ENCODE data around the gene ZNF813.

ZNF813 gene

DNA sequence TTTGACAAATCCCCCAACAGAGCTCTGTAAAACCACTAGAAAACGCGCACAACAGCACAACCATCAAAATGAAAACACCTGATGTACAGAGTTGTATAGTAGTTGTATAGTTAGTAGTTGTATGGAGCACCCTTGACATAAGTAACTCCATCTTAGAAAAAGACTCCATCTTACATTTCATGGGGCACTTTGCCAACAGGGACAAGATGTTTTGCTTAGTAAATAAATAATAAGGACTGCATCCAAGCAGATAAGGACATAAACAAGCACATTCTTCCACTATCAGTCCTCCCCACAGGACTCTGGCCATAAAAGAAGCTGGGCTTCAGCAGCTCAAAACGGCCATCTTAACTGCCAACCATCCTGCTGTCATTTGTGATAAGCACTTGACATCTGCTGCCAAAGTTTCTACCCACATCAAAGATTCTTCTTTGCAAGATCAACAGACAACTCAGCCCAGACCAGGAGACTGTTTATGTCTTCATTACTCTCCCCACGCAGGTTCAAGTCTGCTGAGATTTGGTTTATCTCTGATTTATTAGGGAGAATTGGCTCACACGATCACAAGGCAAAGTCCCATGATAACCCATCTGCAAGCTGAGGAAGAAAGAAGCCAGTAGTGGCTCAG is 49.7 kb downstream of the ZNF813 start:
- Histone ChIP-seq H3K9me3 (ENCODE audit: insufficient read depth, low read length) (peaks cover 13% of the 10 kb centered on the region), H3K4me3 (ENCODE audit: low read length) (no peak overlapping the region), H3K79me2 (ENCODE audit: low read length) (peaks cover 10% of the 10 kb centered on the region; the same call in 1 of the 2 replicates), H3K27me3 (ENCODE audit: low read depth, low read length) (no peaks in the 10 kb centered on the region), H3K9ac (ENCODE audit: low read length) (no peak overlapping the region), H3K36me3 (replicated peaks; ENCODE audit: low read depth, low read length) (no peaks in the 10 kb centered on the region), H3K27ac (ENCODE audit: low read length) (no peak overlapping the region), H3K4me1 (ENCODE audit: low read length) (0 out of 2 replicates have a peak, but pooled peaks cover 3% of the 10 kb centered on the region), H4K20me1 (ENCODE audit: insufficient read depth, low read length) (no peaks in the 10 kb centered on the region), H2AFZ (ENCODE audit: low read depth, low read length) (no peak overlapping the region), H3K4me2 (ENCODE audit: low read length) (no peak overlapping the region)
- TF ChIP-seq EZH2phosphoT487 (IDR thresholded peaks at IDR 0.05; ENCODE audit: low read depth) (no peak), CTCF (IDR thresholded peaks at IDR 0.05; ENCODE audit: low read depth, low read length) (no peak)

DNA sequence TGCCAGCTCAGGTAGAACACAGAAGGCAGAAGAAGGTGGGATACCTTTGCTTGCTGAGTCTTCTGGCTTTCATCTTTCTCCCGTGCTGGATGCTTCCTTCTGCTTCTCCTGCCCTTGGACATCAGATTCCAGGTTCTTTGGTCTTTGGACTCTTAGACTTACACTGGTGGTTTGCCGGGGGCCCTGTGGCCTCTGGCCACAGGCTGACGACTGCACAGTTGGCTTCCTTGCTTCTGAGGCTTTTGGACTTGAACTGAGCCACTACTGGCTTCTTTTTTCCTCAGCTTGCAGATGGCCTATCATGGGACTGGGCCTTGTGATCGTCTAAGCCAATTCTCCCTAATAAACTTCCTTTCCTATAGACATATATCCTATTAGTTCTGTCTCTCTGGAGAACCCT is 50.6 kb downstream of the ZNF813 start:
- Histone ChIP-seq H3K79me2 (ENCODE audit: low read length) (peaks cover 10% of the 10 kb centered on the region; the same call in 1 of the 2 replicates), H3K4me3 (ENCODE audit: low read length) (no peak overlapping the region), H3K9ac (ENCODE audit: low read length) (no peak overlapping the region), H4K20me1 (ENCODE audit: insufficient read depth, low read length) (no peaks in the 10 kb centered on the region), H3K27me3 (ENCODE audit: low read depth, low read length) (no peaks in the 10 kb centered on the region), H2AFZ (ENCODE audit: low read depth, low read length) (no peak overlapping the region), H3K4me2 (ENCODE audit: low read length) (no peak overlapping the region), H3K36me3 (replicated peaks; ENCODE audit: low read depth, low read length) (no peaks in the 10 kb centered on the region), H3K27ac (ENCODE audit: low read length) (no peak overlapping the region), H3K4me1 (ENCODE audit: low read length) (0 out of 2 replicates have a peak, but pooled peaks cover 3% of the 10 kb centered on the region), H3K9me3 (ENCODE audit: insufficient read depth, low read length) (peaks cover 13% of the 10 kb centered on the region)
- no peak for TF ChIP-seq CTCF (IDR thresholded peaks at IDR 0.05; ENCODE audit: low read depth, low read length)
- TF ChIP-seq EZH2phosphoT487 (IDR thresholded peaks at IDR 0.05; ENCODE audit: low read depth): no peak

DNA sequence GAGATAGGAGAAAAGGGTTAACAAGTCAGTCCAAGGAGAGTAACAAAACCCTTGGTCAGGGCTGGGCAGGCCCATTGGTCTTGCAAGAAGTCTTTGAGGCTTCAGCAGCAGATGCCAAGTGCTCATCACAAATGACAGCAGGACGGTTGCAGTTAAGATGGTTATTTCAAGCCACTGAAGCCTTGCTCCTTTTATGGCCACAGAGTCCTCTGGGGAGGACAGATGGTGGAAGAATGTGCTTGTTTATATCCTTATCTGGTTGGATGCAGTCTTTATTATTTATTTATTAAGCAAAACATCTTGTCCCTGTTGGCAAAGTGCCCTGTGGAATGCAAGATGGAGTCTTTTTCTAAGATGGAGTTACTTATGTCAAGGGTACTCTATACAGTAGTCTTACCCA is 51.2 kb downstream of the ZNF813 start:
- H3K9ac ChIP-seq (ENCODE audit: low read length): no peak overlapping the region
- no peak overlapping the region for H3K4me3 ChIP-seq (ENCODE audit: low read length)
- no peaks in the 10 kb centered on the region for H3K27me3 ChIP-seq (ENCODE audit: low read depth, low read length)
- no peak overlapping the region for H3K4me2 ChIP-seq (ENCODE audit: low read length)
- H3K79me2 ChIP-seq (ENCODE audit: low read length): peaks cover 10% of the 10 kb centered on the region; the same call in 1 of the 2 replicates
- H3K9me3 ChIP-seq (ENCODE audit: insufficient read depth, low read length): peaks cover 13% of the 10 kb centered on the region
- H3K27ac ChIP-seq (ENCODE audit: low read length): no peak overlapping the region
- no peaks in the 10 kb centered on the region for H3K36me3 ChIP-seq (replicated peaks; ENCODE audit: low read depth, low read length)
- H3K4me1 ChIP-seq (ENCODE audit: low read length): 0 out of 2 replicates have a peak, but pooled peaks cover 3% of the 10 kb centered on the region
- H2AFZ ChIP-seq (ENCODE audit: low read depth, low read length): no peak overlapping the region
- TF ChIP-seq EZH2phosphoT487 (IDR thresholded peaks at IDR 0.05; ENCODE audit: low read depth) (no peak), CTCF (IDR thresholded peaks at IDR 0.05; ENCODE audit: low read depth, low read length) (no peak)
- H4K20me1 ChIP-seq (ENCODE audit: insufficient read depth, low read length): no peaks in the 10 kb centered on the region

DNA sequence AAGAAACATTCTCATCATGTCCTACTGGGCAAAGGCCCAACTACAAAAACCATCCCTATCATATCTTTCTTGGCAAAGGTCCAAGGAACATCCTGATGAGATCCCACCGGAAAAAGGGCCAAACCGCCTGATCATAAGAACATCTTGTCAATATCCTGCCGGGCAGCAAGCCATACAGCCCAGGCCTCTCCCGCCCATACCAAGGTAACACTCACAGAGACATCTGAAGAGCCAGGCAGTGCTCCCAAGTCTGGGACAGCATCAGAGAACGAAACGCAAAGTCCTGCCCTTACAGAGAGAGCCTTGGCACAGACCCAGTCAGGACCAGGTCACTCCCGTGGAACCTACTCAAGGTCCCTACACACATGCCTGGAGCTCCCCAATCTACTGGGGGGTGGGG is 51.9 kb downstream of the ZNF813 start:
- Histone ChIP-seq H3K4me1 (ENCODE audit: low read length) (0 out of 2 replicates have a peak, but pooled peaks cover 3% of the 10 kb centered on the region), H4K20me1 (ENCODE audit: insufficient read depth, low read length) (no peaks in the 10 kb centered on the region), H3K4me3 (ENCODE audit: low read length) (no peak overlapping the region), H3K27me3 (ENCODE audit: low read depth, low read length) (no peaks in the 10 kb centered on the region), H3K9ac (ENCODE audit: low read length) (no peak overlapping the region), H3K36me3 (replicated peaks; ENCODE audit: low read depth, low read length) (no peaks in the 10 kb centered on the region), H2AFZ (ENCODE audit: low read depth, low read length) (no peak overlapping the region), H3K79me2 (ENCODE audit: low read length) (peaks cover 10% of the 10 kb centered on the region; the same call in 1 of the 2 replicates), H3K27ac (ENCODE audit: low read length) (no peak overlapping the region), H3K9me3 (ENCODE audit: insufficient read depth, low read length) (peaks cover 13% of the 10 kb centered on the region), H3K4me2 (ENCODE audit: low read length) (no peak overlapping the region)
- TF ChIP-seq EZH2phosphoT487 (IDR thresholded peaks at IDR 0.05; ENCODE audit: low read depth) (no peak), CTCF (IDR thresholded peaks at IDR 0.05; ENCODE audit: low read depth, low read length) (no peak)
